GM12878 (cell line): ENCODE data around the gene TMC7. TPM values are rescaled to one million over a fixed set of nuclear protein-coding genes. Genes with fewer than 3 reads are reported as not detected.

Source experiments
- ATAC-seq: fragments of 200-7000 bp; cut with Tn5 transposase; 3 replicates; pipeline ENCODE4 v1.9.1; 2020; ENCODE audit warnings: mild to moderate bottlenecking, moderate library complexity
- BruUV-seq: library from RNA; stranded (reverse); fragments of 400-500 nt; replicated peaks from 2 replicates; lab custom pipeline; 2021; lab: Mats Ljungman, UMichigan
- CTCF ChIA-PET: fragments of 300-600 bp; sonication (Branson Sonifier 250); formaldehyde crosslinking; extraction: SDS; loops from one replicate; lab custom pipeline; 2021; ENCODE audit warnings: inconsistent platforms; lab: Yijun Ruan, JAX
- POLR2A ChIA-PET: fragments of 350-600 bp; formaldehyde crosslinking; extraction: SDS; loops from one replicate; lab custom pipeline; 2021; ENCODE audit warnings: inconsistent platforms; lab: Charles Lee
- RAD21 ChIA-PET: fragments of 300-600 bp; sonication (Branson Sonifier 250); formaldehyde crosslinking; loops from one replicate; lab custom pipeline; 2023; ENCODE audit warnings: antibody characterized with exemption; ENCODE audit not compliant: unreplicated experiment; lab: Charles Lee
- SMC1A ChIA-PET: fragments of 300-600 bp; sonication (Branson Sonifier 250); formaldehyde crosslinking; loops from one replicate; lab custom pipeline; 2023; ENCODE audit not compliant: unreplicated experiment, uncharacterized antibody; lab: Charles Lee
- DNase-seq: peaks from one replicate; pipeline ENCODE4 v3.0.0-alpha.2; 2011; ENCODE audit warnings: low read depth, low spot score
- FAIRE-seq: peaks from 3 replicates; lab custom pipeline; 2011; peaks lifted over from hg19 to GRCh38; lab: Jason Lieb, UNC
- H2AFZ ChIP-seq: 2 replicates; pipeline ENCODE4 v1.6.0; 2011; ENCODE audit warnings: low read depth, low read length, control low read depth; ENCODE audit not compliant: control insufficient read depth
- H3K27ac ChIP-seq: 2 replicates; pipeline ENCODE4 v1.5.1; 2011; ENCODE audit warnings: control low read depth; ENCODE audit not compliant: control insufficient read depth, insufficient read depth
- H3K27me3 ChIP-seq, 2 experiments: replicated peaks in 1 of 2; 2 replicates each; pipeline versions ENCODE4 v1.6.0 to v1.6.1; 2011; ENCODE audit warnings: low read length in 1 of 2; ENCODE audit not compliant: control insufficient read depth in 2 of 2, insufficient read depth in 2 of 2
- H3K36me3 ChIP-seq, 2 experiments: 2 replicates each; pipeline ENCODE4 v1.5.1; 2011; ENCODE audit warnings: low read length in 1 of 2; ENCODE audit not compliant: control insufficient read depth in 2 of 2, insufficient read depth in 2 of 2
- H3K4me1 ChIP-seq: 2 replicates; pipeline ENCODE4 v1.6.1; 2011; ENCODE audit warnings: mild to moderate bottlenecking, low read length, moderate library complexity, mixed read lengths; ENCODE audit not compliant: control insufficient read depth, insufficient read depth
- H3K4me2 ChIP-seq: 2 replicates; pipeline ENCODE4 v1.6.0; 2011; ENCODE audit warnings: control low read depth; ENCODE audit not compliant: control insufficient read depth, insufficient read depth
- H3K4me3 ChIP-seq: fragments of 200-600 bp; sonication (generic); 2 replicates; pipeline ENCODE4 v1.5.1; 2016
- H3K79me2 ChIP-seq: 2 replicates; pipeline ENCODE4 v1.6.0; 2011; ENCODE audit warnings: low read length; ENCODE audit not compliant: control insufficient read depth, insufficient read depth
- H3K9ac ChIP-seq: 2 replicates; pipeline ENCODE4 v1.8.0; 2011; ENCODE audit warnings: low read length, control low read depth, mixed read lengths; ENCODE audit not compliant: control insufficient read depth, insufficient read depth
- H3K9me3 ChIP-seq: replicated peaks from 3 replicates; pipeline ENCODE4 v1.5.1; 2011; ENCODE audit warnings: mild to moderate bottlenecking, low read length; ENCODE audit not compliant: control insufficient read depth, insufficient read depth
- H4K20me1 ChIP-seq: 2 replicates; pipeline ENCODE4 v1.6.0; 2011; ENCODE audit not compliant: control insufficient read depth, insufficient read depth
- ASH2L ChIP-seq: fragments of 300-600, 200-600 bp; sonication (generic); IDR thresholded peaks from 2 replicates; pipeline ENCODE4 v1.6.1; 2017; ENCODE audit warnings: low read depth, mild to moderate bottlenecking, borderline replicate concordance
- ATF7 ChIP-seq: fragments of 450-650 bp; IDR thresholded peaks from 2 replicates; pipeline ENCODE4 v1.6.1; 2016; ENCODE audit warnings: low read depth, mild to moderate bottlenecking
- BHLHE40 ChIP-seq, 2 experiments: fragments of 450-650 bp in 1 of 2; IDR thresholded peaks; 2 replicates each; pipeline ENCODE4 v1.6.1; 2011 to 2017; ENCODE audit warnings: low read depth in 2 of 2, borderline replicate concordance in 1 of 2, improper control_type of control experiment in 1 of 2, low read length in 1 of 2, mild to moderate bottlenecking in 1 of 2
- CREM ChIP-seq: IDR thresholded peaks from 2 replicates; pipeline ENCODE4 v1.6.1; 2014; ENCODE audit warnings: antibody characterized with exemption, low read depth
- HDAC2 ChIP-seq: fragments of 200-600 bp; sonication (generic); IDR thresholded peaks from 2 replicates; pipeline ENCODE4 v1.6.1; 2017
- IKZF1 ChIP-seq: fragments of 450-650 bp; conservative IDR thresholded peaks from 2 replicates; pipeline ENCODE4 v1.6.1; 2017; ENCODE audit warnings: antibody characterized with exemption, mild to moderate bottlenecking
- IKZF2 ChIP-seq, 2 experiments: fragments of 450-650 bp; IDR thresholded peaks; 2 replicates each; pipeline ENCODE4 v1.6.1; 2017; ENCODE audit warnings: mild to moderate bottlenecking in 2 of 2, moderate library complexity in 2 of 2
- IRF3 ChIP-seq: fragments of 450-650 bp; IDR thresholded peaks from 2 replicates; pipeline ENCODE4 v1.6.1; 2014; ENCODE audit warnings: mild to moderate bottlenecking
- IRF4 ChIP-seq: IDR thresholded peaks from 2 replicates; pipeline ENCODE4 v1.6.1; 2011; ENCODE audit warnings: low read depth, low read length
- IRF5 ChIP-seq: fragments of 450-650 bp; IDR thresholded peaks from 2 replicates; pipeline ENCODE4 v1.6.1; 2017; ENCODE audit warnings: borderline replicate concordance
- KDM1A ChIP-seq: fragments of 200-600 bp; sonication (generic); IDR thresholded peaks from 2 replicates; pipeline ENCODE4 v1.6.1; 2016; ENCODE audit warnings: borderline replicate concordance
- NFYB ChIP-seq: IDR thresholded peaks from 2 replicates; pipeline ENCODE4 v1.6.1; 2011; ENCODE audit warnings: low read depth, mild to moderate bottlenecking, low read length, improper control_type of control experiment, moderate library complexity; ENCODE audit not compliant: insufficient read depth
- POLR2A ChIP-seq: IDR thresholded peaks from 2 replicates; pipeline ENCODE4 v1.6.1; 2011; ENCODE audit warnings: low read depth, mild to moderate bottlenecking, low read length
- POU2F2 ChIP-seq: IDR thresholded peaks from 3 replicates; pipeline ENCODE4 v1.6.1; 2011; ENCODE audit warnings: low read depth, mild to moderate bottlenecking, low read length, borderline replicate concordance
- RBBP5 ChIP-seq: fragments of 200-600 bp; sonication (generic); conservative IDR thresholded peaks from 2 replicates; pipeline ENCODE4 v1.6.1; 2016
- STAT1 ChIP-seq: fragments of 450-650 bp; conservative IDR thresholded peaks from 2 replicates; pipeline ENCODE4 v1.6.1; 2014; ENCODE audit warnings: antibody characterized with exemption, mild to moderate bottlenecking
- TCF12 ChIP-seq: IDR thresholded peaks from 2 replicates; pipeline ENCODE4 v1.6.1; 2011; ENCODE audit warnings: low read depth, mild to moderate bottlenecking, low read length
- YY1 ChIP-seq: IDR thresholded peaks from 2 replicates; pipeline ENCODE4 v1.6.1; 2011; ENCODE audit warnings: low read depth, mild to moderate bottlenecking, low read length
- ZBTB33 ChIP-seq: fragments of 450-650 bp; IDR thresholded peaks from 2 replicates; pipeline ENCODE4 v1.6.1; 2017; ENCODE audit warnings: mild to moderate bottlenecking
- ZZZ3 ChIP-seq: IDR thresholded peaks from 2 replicates; pipeline ENCODE4 v1.6.1; 2011; ENCODE audit warnings: low read depth; ENCODE audit not compliant: control insufficient read depth, insufficient read length
- WGBS: methylation state at CpG from one replicate; pipeline ENCODE4 v1.1.6; 2016; ENCODE audit warnings: low lambda C conversion rate; ENCODE audit not compliant: insufficient replicate concordance, insufficient coverage; ENCODE audit errors: missing lambda C conversion rate; 5-methylcytosine and 5-hydroxymethylcytosine counted together
- in situ Hi-C: fragments of 300-500 bp; cut with MboI; formaldehyde crosslinking; loops from 9 replicates; pipeline ENCODE4 v1.14.3; 2018; ENCODE audit warnings: mixed read lengths
- intact Hi-C: fragments of 100-400 bp; cut with micrococcal nuclease; formaldehyde crosslinking; loops from one replicate; pipeline ENCODE4 v1.14.2; 2022; ENCODE audit not compliant: unreplicated experiment
- polyA plus RNA-seq, 11 experiments: library from polyadenylated mRNA; depleted of rRNA in 4 of 11; unstranded in 6 of 11; stranded (reverse) in 5 of 11; fragments of >200 nt; fragmentation: Nextera tagmentation in 4 of 11; fragmentation: Illumina TruSeq in 1 of 11; extraction: Ambion mirVana in 4 of 11; extraction: Trizol in 1 of 11; gene quantifications; 1 replicate in 1 of 11; 2 replicates in 10 of 11; pipeline versions ENCODE4 v1.2.1 to v1.2.3, GENCODE V29; 2011 to 2016; ENCODE audit warnings: inconsistent platforms in 2 of 11, missing spikeins in 2 of 11, low read depth in 1 of 11
- total RNA-seq, 4 experiments: library from RNA; depleted of rRNA in 3 of 4; stranded (reverse); fragments of >200 nt in 3 of 4; fragmentation: Illumina TruSeq in 1 of 4; extraction: Trizol in 1 of 4; gene quantifications; 2 replicates each; pipeline versions ENCODE4 v1.2.1 to v1.2.3, GENCODE V29; 2013 to 2021

Gene TMC7
- total and polyA plus RNA-seq, 10 of the 15 experiments (the other 5 are each of a cell fraction or from before 2014, with no cell fraction given) = 0.15 TPM; not detected in 9

GRCh38 chr16:19067349-19068236, 83.9 kb downstream of the TMC7 start, which contains the start of gene COQ7:
Gene COQ7, plus strand, starts transcription at chr16:19067614. Its CDS starts 51 bp downstream, at chr16:19067665.
- ChIA-PET POLR2A (interaction anchor here (0.5 to 1.9 kb wide), 8 partner anchors 9 to 267 kb away, joined by 3 to 11 read pairs (median 3); no protein-coding TSS in a partner anchor), RAD21 (interaction anchor here (0.7 to 1.0 kb wide), 2 partner anchors 18 to 267 kb away, joined by 4 to 6 read pairs; partner anchors contain the start of gene ARL6IP1), CTCF (interaction anchor here (0.7 to 1.3 kb wide), 4 partner anchors 9 to 491 kb away, joined by 4 to 5 read pairs (median 4); no protein-coding TSS in a partner anchor), SMC1A (no interaction called here)
- peak within 1 kb of the TSS; percentile 94 for H3K9ac ChIP-seq
- intact Hi-C loops = loop anchor here (5.0 kb wide), 2 partner anchors 275 to 455 kb away; partner anchors contain the start of genes CCP110, GDE1 and RPS15A
- TSS peak; percentile 83 for BruUV-seq
- peak within 1 kb of the TSS; percentile 99 for H3K27ac ChIP-seq
- under 1% methylated on average over 68 of the region's 68 CpGs for WGBS
- in situ Hi-C loops = no loop called here
- DNase-seq (peak; percentile 96), FAIRE-seq (peak; percentile 99), ATAC-seq (peak; percentile 94)
- H3K36me3 ChIP-seq = no peaks in the 10 kb centered on the region; a peak in 2 of 4 replicates
- H3K4me2 ChIP-seq = peak within 1 kb of the TSS; percentile 66
- H3K4me3 ChIP-seq = peak within 1 kb of the TSS; percentile 95
- H3K9me3 ChIP-seq = no peaks in the 10 kb centered on the region
- no peaks in the 10 kb centered on the region for H4K20me1 ChIP-seq
- H3K27me3 ChIP-seq = no peaks in the 10 kb centered on the region
- H2AFZ ChIP-seq = peak within 1 kb of the TSS; percentile 93
- H3K4me1 ChIP-seq = no peaks in the 10 kb centered on the region; the same call in 1 of the 2 replicates
- no peaks in the 10 kb centered on the region; the same call in 1 of the 2 replicates for H3K79me2 ChIP-seq
- TF ChIP-seq CREM = peak; percentile 99
- TF ChIP-seq IKZF1 = peak; percentile 67
- TF ChIP-seq ATF7 = peak; percentile 97
- TF ChIP-seq POLR2A = peak; percentile 80
- TF ChIP-seq ZZZ3 = no peak
- no peak for TF ChIP-seq STAT1
- TF ChIP-seq YY1 = no peak; the same call in 1 of the 2 replicates
- peak; percentile 95 for TF ChIP-seq ASH2L
- TF ChIP-seq POU2F2 = peak; percentile 69; the same call in 1 of the 3 replicates
- no peak for TF ChIP-seq ZBTB33
- 0 out of 2 replicates have a peak, but pooled peaks have one; percentile 43 for TF ChIP-seq RBBP5
- TF ChIP-seq BHLHE40 (IDR thresholded peaks at IDR 0.05; ENCODE audit: borderline replicate concordance in 1 of 2, low read depth in 2 of 2, low read length in 1 of 2) = peak; percentile 50 to 83; a peak in 3 of 4 replicates
- TF ChIP-seq IRF5 = no peak
- peak; percentile 47; the same call in 1 of the 2 replicates for TF ChIP-seq TCF12
- TF ChIP-seq KDM1A = no peak
- 0 out of 2 replicates have a peak, but pooled peaks have one; percentile 28 for TF ChIP-seq IRF4
- 0 out of 4 replicates have a peak, but pooled peaks of 1 of the 2 experiments have one; percentile 44 for TF ChIP-seq IKZF2 (IDR thresholded peaks at IDR 0.05)
- peak; percentile 89 for TF ChIP-seq IRF3
- TF ChIP-seq NFYB = peak; percentile 90
- 0 out of 2 replicates have a peak, but pooled peaks have one; percentile 27 for TF ChIP-seq HDAC2
